Mucosa of descending colon (tissue), 3 donors: Measurements from ENCODE around the gene IWS1. TPM values are rescaled to one million over a fixed set of nuclear protein-coding genes. Genes with fewer than 3 reads are reported as not detected.
"Not testable (repeated sequence)": the region's sequence is repeated elsewhere in the genome, so short reads cannot be mapped to it uniquely, and the experiment has no call there.

Source experiments
- ATAC-seq: fragments of 200-7000 bp; cut with Tn5 transposase; one replicate; pipeline ENCODE4 v1.9.1; 2020; ENCODE audit warnings: mild to moderate bottlenecking, moderate library complexity
- DNase-seq, 3 donors: peaks; one replicate each; pipeline ENCODE4 v3.0.0-alpha.2; 2020
- H3K36me3 ChIP-seq: fragments of 200-600 bp; one replicate; pipeline ENCODE4 v1.8.0; 2021; ENCODE audit warnings: low read depth, mild to moderate bottlenecking
- H3K4me1 ChIP-seq: fragments of 200-600 bp; one replicate; pipeline ENCODE4 v1.8.0; 2021; ENCODE audit warnings: low read depth, mild to moderate bottlenecking
- H3K4me3 ChIP-seq: fragments of 200-600 bp; one replicate; pipeline ENCODE4 v1.8.0; 2021; ENCODE audit warnings: mild to moderate bottlenecking
- H3K9me3 ChIP-seq: fragments of 200-600 bp; one replicate; pipeline ENCODE4 v1.8.0; 2021; ENCODE audit warnings: mild to moderate bottlenecking
- CTCF ChIP-seq: fragments of 200-600 bp; IDR thresholded peaks from one replicate; pipeline ENCODE4 v1.8.0; 2022; ENCODE audit warnings: antibody characterized with exemption, mild to moderate bottlenecking
- intact Hi-C, 2 donors: fragments of 100-400 bp; cut with DNase I in 1 of 2; cut with micrococcal nuclease in 1 of 2; formaldehyde crosslinking; loops; one replicate each; pipeline versions ENCODE4 v1.11.0 to v1.11.1; 2022; cut with DNase I, micrococcal nuclease
- total RNA-seq, 3 donors: library from RNA; stranded (reverse); fragmentation: NEBNext Ultra II Directional in 2 of 3; extraction: Animal tissue kit (Norgen Biotek cat#: 25700) in 2 of 3; gene quantifications; one replicate each; pipeline versions ENCODE4 v1.2.1 to v1.2.4, GENCODE V29; 2021 to 2023
- donor health status: DM: no; HTN: no; CAD: no; lungs with moderate emphysema.
- donor health status: DM: no; HTN: no; CAD: no.
- donor health status: DM: no; HTN: yes; CAD: no.

IWS1 gene
- total RNA-seq, 3 donors from 2014 or later, result 32.3 to 38.4 (median 33.2) TPM

GRCh38 chr2:127573298-127573697 lies 47.0 kb upstream of the IWS1 start:
- no peak for ATAC-seq
- intact Hi-C loops, result no loop called here
- no peaks in the 10 kb centered on the region for H3K4me1 ChIP-seq
- H3K9me3 ChIP-seq, result no peaks in the 10 kb centered on the region
- peak in 1 of 3 donors; percentile 4 for DNase-seq
- H3K4me3 ChIP-seq, result no peak overlapping the region
- TF ChIP-seq CTCF, result no peak
- no peaks in the 10 kb centered on the region for H3K36me3 ChIP-seq

- no peak overlapping the region for H3K4me3 ChIP-seq
Measured at GRCh38 chr2:127572841-127573240, 46.6 kb upstream of the IWS1 start.

GRCh38 chr2:127572352-127572751 lies 46.1 kb upstream of the IWS1 start:
- DNase-seq, intact Hi-C loops, H3K4me1 ChIP-seq, ATAC-seq, H3K36me3 ChIP-seq, H3K9me3 ChIP-seq, H3K4me3 ChIP-seq: not testable (repeated sequence)

More at GRCh38 chr2:127572841-127573240, 46.6 kb upstream of the IWS1 start:
- Histone ChIP-seq H3K4me1 (no peaks in the 10 kb centered on the region), H3K9me3 (no peaks in the 10 kb centered on the region), H3K36me3 (no peaks in the 10 kb centered on the region)
- TF ChIP-seq CTCF, result no peak
- DNase-seq (no peak), ATAC-seq (no peak)
- intact Hi-C loops, result no loop called here

DNA sequence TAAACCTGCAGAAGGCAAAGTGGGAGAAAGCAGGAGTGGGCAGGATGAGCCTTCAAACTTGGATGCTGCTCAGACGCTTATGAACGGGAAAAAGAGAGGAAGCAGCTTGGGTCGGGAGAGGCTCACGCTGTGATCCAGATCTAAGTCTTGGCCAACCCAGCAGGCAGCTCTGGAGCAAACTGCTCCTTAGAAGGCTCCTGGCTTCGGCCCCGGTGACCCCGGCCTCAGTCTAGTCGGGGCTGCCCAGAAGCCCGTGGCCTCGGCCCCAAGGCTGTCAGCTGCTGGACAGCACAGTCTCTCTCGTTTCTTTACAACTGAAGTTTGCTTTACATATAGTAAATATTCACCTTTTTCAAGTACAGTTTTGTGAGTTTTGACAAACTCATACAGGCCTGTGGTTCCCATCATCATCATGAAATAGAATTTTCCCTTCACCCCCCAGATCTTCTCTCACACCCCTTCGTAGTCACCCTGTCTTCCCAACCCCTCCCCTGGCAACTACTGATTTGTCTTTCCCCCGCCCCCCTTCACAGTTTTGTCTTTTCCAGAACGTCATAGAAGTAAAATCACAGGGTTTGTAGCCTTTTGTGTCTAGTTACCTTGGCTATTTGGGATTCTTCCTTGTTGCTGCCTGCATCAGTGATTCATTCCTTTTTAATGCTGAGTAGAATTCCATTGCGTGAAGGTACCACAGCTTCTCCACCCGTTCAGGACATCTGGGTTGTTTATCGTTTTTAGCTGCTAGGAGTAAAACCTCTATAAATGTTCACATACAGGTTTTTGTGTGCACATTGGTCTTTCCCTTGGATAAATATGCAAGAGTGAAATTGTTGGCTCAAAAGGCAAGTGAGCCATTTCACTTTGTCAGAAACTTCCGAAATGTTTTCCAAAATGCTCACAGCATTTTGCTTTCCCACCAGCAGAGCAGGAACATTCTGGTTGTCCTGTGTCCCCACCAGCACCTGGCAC lies 44.3 kb upstream of the IWS1 start:
- no peak for ATAC-seq
- no peaks in the 10 kb centered on the region for H3K36me3 ChIP-seq
- intact Hi-C loops, result no loop called here
- no peaks in the 10 kb centered on the region for H3K4me1 ChIP-seq
- no peak overlapping the region for H3K4me3 ChIP-seq
- no peaks in the 10 kb centered on the region for H3K9me3 ChIP-seq
- no peak for DNase-seq
- no peak for TF ChIP-seq CTCF

DNA sequence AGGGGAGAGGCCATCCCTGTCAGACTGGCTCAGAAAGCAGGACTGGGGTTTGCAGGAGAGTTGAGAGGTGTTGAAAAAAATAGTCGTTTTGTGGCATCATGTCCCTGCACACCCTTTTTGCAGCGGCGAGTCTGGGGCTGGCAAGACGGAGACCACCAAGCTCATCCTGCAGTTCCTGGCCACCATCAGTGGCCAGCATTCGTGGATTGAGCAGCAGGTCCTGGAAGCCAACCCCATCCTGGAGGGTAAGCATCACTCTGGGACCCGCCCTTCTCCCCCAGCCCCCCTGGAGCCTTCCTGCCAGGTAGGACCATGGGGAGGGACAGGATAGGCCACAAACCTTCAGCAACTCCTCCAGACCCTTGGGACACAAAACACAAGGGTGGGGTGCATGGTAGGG lies 43.4 kb upstream of the IWS1 start:
- Histone ChIP-seq H3K4me1 (no peaks in the 10 kb centered on the region), H3K36me3 (no peaks in the 10 kb centered on the region), H3K9me3 (no peaks in the 10 kb centered on the region), H3K4me3 (no peak overlapping the region)
- intact Hi-C loops, result no loop called here
- no peak for ATAC-seq
- DNase-seq, result no peak
- TF ChIP-seq CTCF, result no peak

- Histone ChIP-seq H3K9me3 (no peaks in the 10 kb centered on the region), H3K36me3 (no peaks in the 10 kb centered on the region), H3K4me1 (no peaks in the 10 kb centered on the region), H3K4me3 (no peak overlapping the region)
- DNase-seq (no peak), ATAC-seq (no peak)
- intact Hi-C loops, result no loop called here
- no peak for TF ChIP-seq CTCF
Measured at GRCh38 chr2:127568128-127568527, 41.8 kb upstream of the IWS1 start.
